Lower lobe of right lung (tissue), 2 donors: ENCODE measurements around the gene PC. TPM values are rescaled to one million over a fixed set of nuclear protein-coding genes. Genes with fewer than 3 reads are reported as not detected.

Experiments
- ATAC-seq, 2 donors: fragments of 200-7000 bp; cut with Tn5 transposase; one replicate each; pipeline ENCODE4 v1.9.1; 2020 to 2022; ENCODE audit warnings: mild to moderate bottlenecking in 2 of 2, moderate library complexity in 2 of 2
- DNase-seq: peaks from one replicate; pipeline ENCODE4 v3.0.0-alpha.2; 2020
- H3K27ac ChIP-seq: fragments of 200-600 bp; one replicate; pipeline ENCODE4 v1.8.0; 2022
- H3K27me3 ChIP-seq: fragments of 200-600 bp; one replicate; pipeline ENCODE4 v1.8.0; 2022; ENCODE audit warnings: low read depth
- H3K36me3 ChIP-seq: fragments of 200-600 bp; one replicate; pipeline ENCODE4 v1.8.0; 2022; ENCODE audit warnings: mild to moderate bottlenecking
- H3K4me1 ChIP-seq: fragments of 200-600 bp; one replicate; pipeline ENCODE4 v1.8.0; 2022
- H3K4me3 ChIP-seq: fragments of 200-600 bp; one replicate; pipeline ENCODE4 v1.8.0; 2022; ENCODE audit warnings: mild to moderate bottlenecking
- H3K9me3 ChIP-seq: fragments of 200-600 bp; one replicate; pipeline ENCODE4 v1.8.0; 2022
- intact Hi-C: fragments of 100-400 bp; cut with DNase I; formaldehyde crosslinking; loops from one replicate; pipeline ENCODE4 v1.11.0; 2022
- total RNA-seq: library from RNA; stranded (reverse); fragmentation: NEBNext Ultra II Directional; extraction: Animal tissue kit (Norgen Biotek cat#: 25700); gene quantifications from one replicate; pipeline ENCODE4 v1.2.1, GENCODE V29; 2021
- TF ChIP-seq, protein P1 (sequence below): fragments of 200-600 bp; IDR thresholded peaks from one replicate; pipeline ENCODE4 v1.8.0; 2022; ENCODE audit warnings: antibody characterized with exemption, mild to moderate bottlenecking
- donor health status: DM: no; HTN: yes; CAD: no; lungs with severe emphysema.

The PC gene
- total RNA-seq, 1 donor from 2014 or later = 14.7 TPM

DNA sequence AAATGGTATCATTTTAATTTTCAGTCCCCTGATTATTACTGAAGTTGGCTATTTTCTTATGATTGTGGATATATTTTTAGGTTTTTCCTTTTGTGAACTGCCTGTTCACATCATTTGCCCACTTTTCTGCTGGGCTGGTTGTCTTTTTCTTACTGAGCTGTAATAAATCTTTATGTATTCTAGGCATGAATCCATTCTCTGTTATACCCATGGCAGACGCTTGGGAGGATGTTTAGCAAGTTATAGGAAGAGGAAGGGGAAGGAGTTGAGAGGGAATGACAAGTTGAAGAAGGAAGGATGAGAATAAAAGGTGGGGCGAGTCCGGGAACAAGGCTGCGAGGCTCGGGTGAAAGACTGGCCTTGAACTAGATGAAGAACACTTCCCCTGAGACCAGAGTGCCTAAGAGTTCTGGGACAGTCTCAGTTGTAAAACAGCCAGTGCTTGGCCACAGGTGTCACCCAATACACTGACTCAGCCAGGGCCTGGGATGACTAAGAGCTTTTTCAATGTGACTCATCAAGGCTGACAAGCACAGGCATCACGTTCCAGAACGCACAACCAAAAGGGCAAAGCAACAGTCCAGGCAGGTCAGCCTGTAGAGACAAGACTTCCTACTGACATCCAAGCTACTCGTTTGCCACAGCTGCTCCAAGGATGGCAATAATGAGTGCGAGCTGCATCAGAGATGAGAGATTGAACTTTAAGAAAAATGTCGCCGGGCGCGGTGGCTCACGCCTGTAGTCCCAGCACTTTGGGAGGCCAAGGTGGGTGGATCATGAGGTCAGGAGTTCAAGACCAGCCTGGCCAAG lies 66.1 kb downstream of the PC start:
- H3K27me3 ChIP-seq = no peaks in the 10 kb centered on the region
- no peaks in the 10 kb centered on the region for H3K36me3 ChIP-seq
- no peaks in the 10 kb centered on the region for H3K4me1 ChIP-seq
- TF ChIP-seq, protein P1, sequence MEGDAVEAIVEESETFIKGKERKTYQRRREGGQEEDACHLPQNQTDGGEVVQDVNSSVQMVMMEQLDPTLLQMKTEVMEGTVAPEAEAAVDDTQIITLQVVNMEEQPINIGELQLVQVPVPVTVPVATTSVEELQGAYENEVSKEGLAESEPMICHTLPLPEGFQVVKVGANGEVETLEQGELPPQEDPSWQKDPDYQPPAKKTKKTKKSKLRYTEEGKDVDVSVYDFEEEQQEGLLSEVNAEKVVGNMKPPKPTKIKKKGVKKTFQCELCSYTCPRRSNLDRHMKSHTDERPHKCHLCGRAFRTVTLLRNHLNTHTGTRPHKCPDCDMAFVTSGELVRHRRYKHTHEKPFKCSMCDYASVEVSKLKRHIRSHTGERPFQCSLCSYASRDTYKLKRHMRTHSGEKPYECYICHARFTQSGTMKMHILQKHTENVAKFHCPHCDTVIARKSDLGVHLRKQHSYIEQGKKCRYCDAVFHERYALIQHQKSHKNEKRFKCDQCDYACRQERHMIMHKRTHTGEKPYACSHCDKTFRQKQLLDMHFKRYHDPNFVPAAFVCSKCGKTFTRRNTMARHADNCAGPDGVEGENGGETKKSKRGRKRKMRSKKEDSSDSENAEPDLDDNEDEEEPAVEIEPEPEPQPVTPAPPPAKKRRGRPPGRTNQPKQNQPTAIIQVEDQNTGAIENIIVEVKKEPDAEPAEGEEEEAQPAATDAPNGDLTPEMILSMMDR = no peak
- no peaks in the 10 kb centered on the region for H3K9me3 ChIP-seq
- ATAC-seq = no peak
- no peak overlapping the region for H3K27ac ChIP-seq
- no peak for DNase-seq
- H3K4me3 ChIP-seq = no peak overlapping the region
- intact Hi-C loops = no loop called here

DNA sequence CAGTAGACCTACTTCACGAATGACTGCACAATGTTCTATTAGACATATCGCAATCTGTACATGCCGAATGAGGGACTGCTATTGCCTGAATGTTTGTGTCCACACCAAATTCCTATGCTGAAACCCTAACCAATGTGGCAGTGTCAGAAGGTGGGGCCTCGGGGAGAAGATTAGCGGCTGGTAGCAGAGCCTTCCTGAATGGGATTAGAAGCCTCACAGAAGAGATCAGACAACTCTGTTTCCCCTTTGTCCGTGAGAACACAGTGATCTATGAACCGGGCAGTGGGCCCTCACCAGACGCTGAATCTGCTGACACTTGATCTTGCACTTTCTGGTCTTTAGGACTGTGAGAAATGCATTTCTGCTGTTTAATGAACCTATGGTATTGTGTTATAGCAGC lies 68.2 kb downstream of the PC start:
- intact Hi-C loops = no loop called here
- Histone ChIP-seq H3K27me3 (no peaks in the 10 kb centered on the region), H3K4me3 (no peak overlapping the region), H3K36me3 (no peaks in the 10 kb centered on the region), H3K4me1 (no peaks in the 10 kb centered on the region), H3K27ac (no peak overlapping the region), H3K9me3 (no peaks in the 10 kb centered on the region)
- TF ChIP-seq, protein P1 = no peak
- DNase-seq (no peak), ATAC-seq (no peak)

GRCh38 chr11:66888282-66888681 lies 69.9 kb downstream of the PC start:
- no peaks in the 10 kb centered on the region for H3K9me3 ChIP-seq
- H3K27me3 ChIP-seq = no peaks in the 10 kb centered on the region
- H3K36me3 ChIP-seq = no peaks in the 10 kb centered on the region
- TF ChIP-seq, protein P1 = no peak
- no peaks in the 10 kb centered on the region for H3K4me1 ChIP-seq
- ATAC-seq = no peak
- H3K27ac ChIP-seq = no peak overlapping the region
- H3K4me3 ChIP-seq = no peak overlapping the region
- intact Hi-C loops = no loop called here
- DNase-seq = no peak

DNA sequence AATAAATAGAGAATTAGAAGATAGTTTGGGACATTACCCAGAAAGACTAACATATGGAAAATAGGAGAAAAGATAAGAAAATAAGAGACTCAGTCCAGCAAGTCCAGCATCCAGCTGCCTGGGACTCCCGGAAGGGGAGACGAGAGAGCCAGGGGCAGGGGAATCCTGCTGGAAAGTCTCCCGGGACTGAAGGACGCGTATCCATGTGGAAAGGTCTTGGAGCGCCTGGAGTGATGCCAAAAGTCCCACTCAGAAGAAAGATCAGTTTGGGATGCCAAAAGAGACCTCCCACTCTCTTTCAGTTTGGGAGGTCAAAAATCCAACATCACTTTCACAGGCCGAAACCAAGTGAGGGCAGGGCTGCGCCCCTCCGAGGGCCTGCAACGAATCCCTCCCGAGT lies 70.7 kb downstream of the PC start:
- DNase-seq = no peak
- Histone ChIP-seq H3K4me3 (no peak overlapping the region), H3K27me3 (no peaks in the 10 kb centered on the region), H3K27ac (no peak overlapping the region), H3K4me1 (no peaks in the 10 kb centered on the region), H3K9me3 (no peaks in the 10 kb centered on the region), H3K36me3 (no peaks in the 10 kb centered on the region)
- ATAC-seq = no peak
- TF ChIP-seq, protein P1 = no peak
- intact Hi-C loops = no loop called here

DNA sequence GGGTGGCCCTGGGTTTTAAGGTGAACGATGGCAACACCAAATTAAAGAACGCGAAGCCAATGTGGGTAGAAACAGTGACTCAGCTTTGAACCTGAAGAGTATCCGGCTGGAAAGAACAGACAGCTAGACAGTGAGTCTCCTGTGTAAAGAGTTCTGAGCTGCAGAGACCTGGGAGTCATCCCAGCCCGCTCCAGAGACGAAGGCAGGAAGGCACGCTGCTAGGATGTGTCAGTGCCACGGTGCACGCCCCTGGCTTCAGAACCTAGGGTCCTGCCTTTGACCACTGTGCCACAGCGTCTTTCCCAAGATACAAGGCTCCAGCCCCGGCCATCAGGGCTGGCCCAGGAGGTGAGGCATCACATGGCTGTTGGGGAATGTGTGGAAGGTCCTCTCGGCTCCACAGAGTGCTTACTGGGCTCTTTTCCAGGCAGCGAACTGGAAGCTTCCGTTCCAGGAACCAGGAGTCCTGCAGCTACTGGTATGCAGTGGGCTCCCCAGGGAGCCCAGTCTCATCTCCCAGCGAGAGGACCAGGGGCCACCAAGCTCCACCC lies 71.4 kb downstream of the PC start:
- DNase-seq = no peak
- Histone ChIP-seq H3K4me1 (no peaks in the 10 kb centered on the region), H3K9me3 (no peaks in the 10 kb centered on the region), H3K27ac (no peak overlapping the region), H3K4me3 (no peak overlapping the region), H3K36me3 (no peaks in the 10 kb centered on the region), H3K27me3 (no peaks in the 10 kb centered on the region)
- TF ChIP-seq, protein P1 = no peak
- ATAC-seq = peak in 1 of 2 donors; percentile 43
- intact Hi-C loops = no loop called here
